HG03045 (cell line): Measurements from ENCODE around the gene ZNF302.

Source experiments
- ATAC-seq: cut with Tn5 transposase; IDR thresholded peaks from one replicate; pipeline ENCODE4 v1.9.1; 2021; ENCODE audit warnings: mild to moderate bottlenecking, moderate library complexity; ENCODE audit not compliant: unreplicated experiment

Gene ZNF302

GRCh38 chr19:34731019-34731829 is 53.7 kb downstream of the ZNF302 start:
- ATAC-seq: no peak

- no peak for ATAC-seq
These were observed 54.5 kb downstream of the ZNF302 start for GRCh38 chr19:34731964-34732363.

- ATAC-seq: no peak
These were observed 55.2 kb downstream of the ZNF302 start for GRCh38 chr19:34732612-34733211.

GRCh38 chr19:34733266-34733745 is 55.8 kb downstream of the ZNF302 start:
- peak; percentile 7 for ATAC-seq

- ATAC-seq: peak; percentile 81
These were observed 56.5 kb downstream of the ZNF302 start, which contains the start of gene ZNF181 for GRCh38 chr19:34733746-34734536. Gene ZNF181, plus strand, starts transcription at chr19:34734243. Its CDS starts 795 bp downstream, at chr19:34735038.

DNA sequence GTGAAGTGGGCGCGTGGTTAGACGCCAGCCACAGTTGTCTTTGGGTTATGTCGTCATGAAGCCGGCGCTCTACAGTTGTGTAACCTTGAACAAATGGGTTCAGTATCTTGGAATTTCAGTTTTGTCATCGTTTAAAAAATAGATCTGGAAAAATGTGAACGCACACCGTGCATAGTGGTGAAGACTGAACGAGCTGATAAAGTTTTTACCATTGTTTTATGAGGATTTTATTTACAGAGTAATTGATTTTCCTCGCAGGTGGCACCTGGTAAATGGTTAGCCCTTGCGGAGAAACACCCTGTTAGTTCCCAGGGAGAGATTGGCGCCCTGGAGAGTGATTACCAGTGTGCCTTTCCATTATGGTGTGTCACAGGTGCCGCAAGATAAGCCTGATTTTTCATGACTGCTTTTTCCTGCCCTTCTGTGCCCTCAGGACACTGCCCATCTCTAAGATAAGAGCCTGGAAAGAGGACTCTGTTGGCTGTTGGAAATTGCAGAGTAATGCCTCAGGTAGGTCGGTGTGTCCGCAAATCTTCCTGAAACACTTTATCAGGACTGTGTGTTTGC is 57.1 kb downstream of the ZNF302 start:
- ATAC-seq: no peak
